Right lobe of liver (tissue), 4 donors: ENCODE data around the gene DICER1.

Experiments used
- POLR2A ChIP-seq: fragments of 450-650 bp; IDR thresholded peaks from one replicate; pipeline ENCODE4 v1.6.1; 2017; ENCODE audit warnings: antibody characterized with exemption, mild to moderate bottlenecking
- TF ChIP-seq, protein P1 (sequence below), 4 donors: fragments of 200-600 bp in 3 of 4; fragments of 450-650 bp in 1 of 4; IDR thresholded peaks; one replicate each; pipeline versions ENCODE4 v1.5.1 to v1.8.0; 2016 to 2022; ENCODE audit warnings: antibody characterized with exemption in 4 of 4, mild to moderate bottlenecking in 2 of 4
- donor health status: DM: no; HTN: no; CAD: no.
- donor health status: DM: no; HTN: no; CAD: no.
- donor health status: DM: no; HTN: yes; CAD: no.

DNA sequence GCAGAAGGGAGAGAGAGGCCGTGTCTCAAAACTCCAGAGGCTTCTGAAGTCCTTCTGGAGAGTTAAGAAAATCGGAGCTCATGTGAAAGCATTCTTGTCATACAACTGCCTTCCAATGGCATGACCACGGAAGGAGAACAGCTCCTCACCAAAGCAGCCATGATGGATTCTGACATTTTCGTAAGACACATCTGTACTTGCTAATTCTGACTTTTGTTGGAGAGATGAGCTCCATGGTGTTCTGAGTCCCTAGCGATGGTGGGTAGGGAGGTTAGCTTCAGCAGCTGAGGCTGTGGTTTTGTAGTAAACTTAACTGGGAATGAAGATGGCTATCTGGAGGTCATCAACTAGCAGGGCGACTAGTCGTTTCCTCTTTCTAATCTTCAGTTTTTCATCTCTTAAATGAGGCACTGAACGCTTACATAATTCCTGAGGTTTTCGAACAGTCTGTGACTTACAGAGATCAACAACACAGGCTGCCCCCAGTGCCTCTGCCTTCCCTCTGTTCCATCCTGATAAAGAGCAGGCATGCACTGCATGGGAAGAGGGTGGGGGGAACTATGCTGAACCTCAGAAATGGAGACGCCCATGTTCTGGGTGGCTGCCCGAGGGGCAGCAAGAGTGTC is 28.6 kb upstream of the DICER1 start:
- TF ChIP-seq, protein P1, sequence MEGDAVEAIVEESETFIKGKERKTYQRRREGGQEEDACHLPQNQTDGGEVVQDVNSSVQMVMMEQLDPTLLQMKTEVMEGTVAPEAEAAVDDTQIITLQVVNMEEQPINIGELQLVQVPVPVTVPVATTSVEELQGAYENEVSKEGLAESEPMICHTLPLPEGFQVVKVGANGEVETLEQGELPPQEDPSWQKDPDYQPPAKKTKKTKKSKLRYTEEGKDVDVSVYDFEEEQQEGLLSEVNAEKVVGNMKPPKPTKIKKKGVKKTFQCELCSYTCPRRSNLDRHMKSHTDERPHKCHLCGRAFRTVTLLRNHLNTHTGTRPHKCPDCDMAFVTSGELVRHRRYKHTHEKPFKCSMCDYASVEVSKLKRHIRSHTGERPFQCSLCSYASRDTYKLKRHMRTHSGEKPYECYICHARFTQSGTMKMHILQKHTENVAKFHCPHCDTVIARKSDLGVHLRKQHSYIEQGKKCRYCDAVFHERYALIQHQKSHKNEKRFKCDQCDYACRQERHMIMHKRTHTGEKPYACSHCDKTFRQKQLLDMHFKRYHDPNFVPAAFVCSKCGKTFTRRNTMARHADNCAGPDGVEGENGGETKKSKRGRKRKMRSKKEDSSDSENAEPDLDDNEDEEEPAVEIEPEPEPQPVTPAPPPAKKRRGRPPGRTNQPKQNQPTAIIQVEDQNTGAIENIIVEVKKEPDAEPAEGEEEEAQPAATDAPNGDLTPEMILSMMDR (IDR thresholded peaks at IDR 0.05): no peak
- TF ChIP-seq POLR2A: no peak
